Measurements from ENCODE around the gene KRTAP10-3.
"Not testable (repeated sequence)": the region's sequence is repeated elsewhere in the genome, so short reads cannot be mapped to it uniquely, and the experiment has no call there.

The KRTAP10-3 gene

DNA sequence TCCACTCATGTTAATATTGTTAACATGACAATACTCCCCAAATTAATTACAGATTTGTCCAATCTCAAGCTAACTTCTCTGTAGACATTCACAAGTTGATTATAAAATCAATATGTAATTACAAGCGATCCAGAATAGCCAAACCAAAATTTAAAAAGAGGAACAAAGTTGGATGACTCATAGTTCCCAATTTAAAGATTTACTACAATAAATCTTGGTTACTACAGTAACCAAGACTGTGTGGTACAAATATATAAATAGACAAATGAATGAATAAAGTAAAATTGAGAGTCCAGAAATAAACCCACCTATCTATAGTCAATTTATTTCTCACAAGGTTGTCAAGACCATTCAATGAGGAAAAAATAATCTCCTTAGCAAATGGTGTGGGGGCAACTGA is 7.8 kb upstream of the KRTAP10-3 start:
- Histone ChIP-seq H3K4me1 (ENCODE audit: low read length) (peaks cover 34% of the 10 kb centered on the region), H3K79me2 (ENCODE audit: low read length) (no peaks in the 10 kb centered on the region), H3K9me3 (ENCODE audit: insufficient read depth, low read length) (no peaks in the 10 kb centered on the region), H3K9ac (ENCODE audit: low read length) (no peak overlapping the region), H2AFZ (ENCODE audit: low read depth, low read length) (no peak overlapping the region), H4K20me1 (ENCODE audit: insufficient read depth, low read length) (no peaks in the 10 kb centered on the region), H3K4me2 (ENCODE audit: low read length) (peak overlapping the region; percentile 70; the same call in 1 of the 2 replicates), H3K4me3 (ENCODE audit: low read length) (no peak overlapping the region), H3K27ac (ENCODE audit: low read length) (no peak overlapping the region), H3K27me3 (ENCODE audit: low read depth, low read length) (no peaks in the 10 kb centered on the region), H3K36me3 (replicated peaks; ENCODE audit: low read depth, low read length) (no peaks in the 10 kb centered on the region)
- TF ChIP-seq, protein P1, sequence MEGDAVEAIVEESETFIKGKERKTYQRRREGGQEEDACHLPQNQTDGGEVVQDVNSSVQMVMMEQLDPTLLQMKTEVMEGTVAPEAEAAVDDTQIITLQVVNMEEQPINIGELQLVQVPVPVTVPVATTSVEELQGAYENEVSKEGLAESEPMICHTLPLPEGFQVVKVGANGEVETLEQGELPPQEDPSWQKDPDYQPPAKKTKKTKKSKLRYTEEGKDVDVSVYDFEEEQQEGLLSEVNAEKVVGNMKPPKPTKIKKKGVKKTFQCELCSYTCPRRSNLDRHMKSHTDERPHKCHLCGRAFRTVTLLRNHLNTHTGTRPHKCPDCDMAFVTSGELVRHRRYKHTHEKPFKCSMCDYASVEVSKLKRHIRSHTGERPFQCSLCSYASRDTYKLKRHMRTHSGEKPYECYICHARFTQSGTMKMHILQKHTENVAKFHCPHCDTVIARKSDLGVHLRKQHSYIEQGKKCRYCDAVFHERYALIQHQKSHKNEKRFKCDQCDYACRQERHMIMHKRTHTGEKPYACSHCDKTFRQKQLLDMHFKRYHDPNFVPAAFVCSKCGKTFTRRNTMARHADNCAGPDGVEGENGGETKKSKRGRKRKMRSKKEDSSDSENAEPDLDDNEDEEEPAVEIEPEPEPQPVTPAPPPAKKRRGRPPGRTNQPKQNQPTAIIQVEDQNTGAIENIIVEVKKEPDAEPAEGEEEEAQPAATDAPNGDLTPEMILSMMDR (IDR thresholded peaks at IDR 0.05; ENCODE audit: low read depth, low read length): no peak
- no peak for TF ChIP-seq EZH2phosphoT487 (IDR thresholded peaks at IDR 0.05; ENCODE audit: low read depth)

DNA sequence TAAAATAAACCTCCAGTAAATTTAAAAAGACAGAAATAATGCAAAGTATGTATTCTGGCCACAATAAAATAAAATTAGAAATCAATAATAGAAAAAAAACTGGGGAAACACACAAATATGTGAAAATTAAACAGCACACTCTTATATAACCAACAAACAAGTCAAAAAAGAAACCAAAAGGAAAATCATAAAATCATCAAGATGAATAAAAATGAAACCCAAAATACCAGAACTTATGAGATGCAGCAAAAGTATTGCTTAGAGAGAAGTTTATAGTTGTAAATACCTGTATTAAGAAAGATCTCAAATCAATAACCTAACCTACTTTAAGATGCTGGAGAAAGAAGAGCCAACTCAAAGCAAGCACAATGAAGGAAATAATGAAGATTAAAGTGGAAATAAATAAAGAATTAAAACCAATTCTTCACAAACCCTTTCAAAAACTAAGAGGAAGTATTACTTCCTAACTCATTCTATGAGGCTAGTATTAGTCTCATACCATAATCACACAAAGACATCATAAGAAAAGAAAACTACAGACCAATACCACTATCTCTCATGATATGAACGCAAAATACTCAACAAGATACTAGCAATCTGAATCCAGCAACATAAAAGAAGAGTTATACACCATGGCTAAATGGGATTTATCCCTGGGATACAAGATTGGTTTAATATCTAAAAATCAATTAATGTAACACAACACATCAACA is 6.4 kb upstream of the KRTAP10-3 start:
- no peaks in the 10 kb centered on the region for H3K9me3 ChIP-seq (ENCODE audit: insufficient read depth, low read length)
- no peaks in the 10 kb centered on the region for H3K27me3 ChIP-seq (ENCODE audit: low read depth, low read length)
- peak overlapping the region; percentile 12; the same call in 1 of the 2 replicates for H2AFZ ChIP-seq (ENCODE audit: low read depth, low read length)

GRCh38 chr21:44564099-44564498 is 5.5 kb upstream of the KRTAP10-3 start:
- H3K4me2 ChIP-seq (ENCODE audit: low read length): no peak overlapping the region
- no peak overlapping the region for H3K9ac ChIP-seq (ENCODE audit: low read length)
- TF ChIP-seq, protein P1 (IDR thresholded peaks at IDR 0.05; ENCODE audit: low read depth, low read length): no peak
- no peak for TF ChIP-seq EZH2phosphoT487 (IDR thresholded peaks at IDR 0.05; ENCODE audit: low read depth)
- peak overlapping the region; percentile 78; the same call in 1 of the 2 replicates for H3K27ac ChIP-seq (ENCODE audit: low read length)
- H4K20me1 ChIP-seq (ENCODE audit: insufficient read depth, low read length): no peaks in the 10 kb centered on the region
- no peaks in the 10 kb centered on the region for H3K9me3 ChIP-seq (ENCODE audit: insufficient read depth, low read length)
- H2AFZ ChIP-seq (ENCODE audit: low read depth, low read length): no peak overlapping the region
- no peaks in the 10 kb centered on the region for H3K27me3 ChIP-seq (ENCODE audit: low read depth, low read length)
- no peaks in the 10 kb centered on the region for H3K79me2 ChIP-seq (ENCODE audit: low read length)
- no peak overlapping the region for H3K4me3 ChIP-seq (ENCODE audit: low read length)
- peaks cover 37% of the 10 kb centered on the region for H3K4me1 ChIP-seq (ENCODE audit: low read length)
- H3K36me3 ChIP-seq (replicated peaks; ENCODE audit: low read depth, low read length): no peaks in the 10 kb centered on the region

More for the DNA sequence above, 6.4 kb upstream of the KRTAP10-3 start:
- H3K4me3 ChIP-seq (ENCODE audit: low read length): peak overlapping the region; percentile 39
- peak overlapping the region; percentile 37 for H3K9ac ChIP-seq (ENCODE audit: low read length)
- no peaks in the 10 kb centered on the region for H3K36me3 ChIP-seq (replicated peaks; ENCODE audit: low read depth, low read length)
- peak overlapping the region; percentile 70 for H3K4me2 ChIP-seq (ENCODE audit: low read length)
- peaks cover 34% of the 10 kb centered on the region for H3K4me1 ChIP-seq (ENCODE audit: low read length)
- peak overlapping the region; percentile 78 for H3K27ac ChIP-seq (ENCODE audit: low read length)
- TF ChIP-seq EZH2phosphoT487 (IDR thresholded peaks at IDR 0.05; ENCODE audit: low read depth): no peak
- TF ChIP-seq, protein P1 (IDR thresholded peaks at IDR 0.05; ENCODE audit: low read depth, low read length): no peak
- no peaks in the 10 kb centered on the region for H4K20me1 ChIP-seq (ENCODE audit: insufficient read depth, low read length)
- H3K79me2 ChIP-seq (ENCODE audit: low read length): no peaks in the 10 kb centered on the region

GRCh38 chr21:44558329-44558675 is 293 bp downstream of the KRTAP10-3 start:
- not testable (repeated sequence) for H3K27ac ChIP-seq (ENCODE audit: low read length); H3K27me3 ChIP-seq (ENCODE audit: low read depth, low read length); H3K9me3 ChIP-seq (ENCODE audit: insufficient read depth, low read length); H4K20me1 ChIP-seq (ENCODE audit: insufficient read depth, low read length); H2AFZ ChIP-seq (ENCODE audit: low read depth, low read length); H3K36me3 ChIP-seq (replicated peaks; ENCODE audit: low read depth, low read length); H3K9ac ChIP-seq (ENCODE audit: low read length); H3K4me3 ChIP-seq (ENCODE audit: low read length); H3K4me2 ChIP-seq (ENCODE audit: low read length); H3K79me2 ChIP-seq (ENCODE audit: low read length)
- H3K4me1 ChIP-seq (ENCODE audit: low read length): peaks cover 24% of the 10 kb centered on the region
